ENCODE measurements around the gene UHRF2. TPM values are rescaled to one million over a fixed set of nuclear protein-coding genes. Genes with fewer than 3 reads are reported as not detected.

The UHRF2 gene
- total and polyA plus RNA-seq, 2 of the 13 experiments (the other 11 are each of a cell fraction or from before 2014, with no cell fraction given) = 42.1 to 44.2 TPM

GRCh38 chr9:6489099-6489498, 76.1 kb downstream of the UHRF2 start:
- Histone ChIP-seq H3K9me3 (ENCODE audit: low read length) (no peaks in the 10 kb centered on the region), H3K4me1 (ENCODE audit: insufficient read depth, low read length) (peaks cover 12% of the 10 kb centered on the region; the same call in 1 of the 2 replicates), H3K79me2 (ENCODE audit: insufficient read depth, low read length) (peaks cover 9% of the 10 kb centered on the region), H3K27me3 (ENCODE audit: control insufficient read depth in 1 of 2, insufficient read depth in 2 of 2, low read length in 2 of 2) (no peaks in the 10 kb centered on the region), H3K4me3 (replicated peaks in 1 of 3; ENCODE audit: insufficient read depth in 1 of 3, low read depth in 2 of 3, low read length in 3 of 3) (no peak overlapping the region), H3K36me3 (replicated peaks in 1 of 2; ENCODE audit: control insufficient read depth in 1 of 2, insufficient read depth in 2 of 2, low read length in 2 of 2) (peaks cover 12 to 36% of the 10 kb centered on the region in 2 experiments; a peak in 4 of 5 replicates), H3K27ac (ENCODE audit: extremely low read length, insufficient read depth, low read length) (no peak overlapping the region), H4K20me1 (ENCODE audit: insufficient read depth, low read length) (no peaks in the 10 kb centered on the region), H3K9ac (ENCODE audit: insufficient read depth, low read depth, low read length) (no peak overlapping the region), H2AFZ (ENCODE audit: low read length) (no peak overlapping the region), H3K4me2 (ENCODE audit: low read depth, low read length) (no peak overlapping the region)
- no TSS peak for BruUV-seq (replicated peaks)
- CTCF ChIA-PET (ENCODE audit: low intra/inter-chr PET ratio, low total read pairs) = no interaction called here
- POLR2A ChIA-PET = no interaction called here
- ATAC-seq = 0 out of 3 replicates have a peak, but pooled peaks have one; percentile 22
- no peak for FAIRE-seq
- intact Hi-C loops (cut with micrococcal nuclease; ENCODE audit: unreplicated experiment) = loop anchor here (1.0 kb wide), 1 partner anchor 47 kb away; no protein-coding TSS in a partner anchor
- WGBS (ENCODE audit: low lambda C conversion rate) = 85% methylated on average over 1 of the region's 1 CpG
- TF ChIP-seq HNRNPH1 (optimal IDR thresholded peaks at IDR 0.05; ENCODE audit: low read depth, low read length) (no peak), ZNF749 (CRISPR knock-in tag; IDR thresholded peaks at IDR 0.05; ENCODE audit: borderline replicate concordance) (no peak), HMGXB4 (CRISPR knock-in tag; IDR thresholded peaks at IDR 0.05; ENCODE audit: borderline replicate concordance in 1 of 2, low read depth in 1 of 2) (no peak), ZNF784 (CRISPR knock-in tag; IDR thresholded peaks at IDR 0.05; ENCODE audit: borderline replicate concordance) (no peak), ZNF564 (CRISPR knock-in tag; IDR thresholded peaks at IDR 0.05) (no peak), POLR2G (IDR thresholded peaks at IDR 0.05; ENCODE audit: low read depth, low read length) (no peak), PAXIP1 (CRISPR knock-in tag; conservative IDR thresholded peaks at IDR 0.05) (no peak), ZNF180 (CRISPR knock-in tag; IDR thresholded peaks at IDR 0.05; ENCODE audit: borderline replicate concordance, low read depth) (no peak), ZNF569 (CRISPR knock-in tag; IDR thresholded peaks at IDR 0.05; ENCODE audit: borderline replicate concordance) (no peak), ZNF841 (CRISPR knock-in tag; IDR thresholded peaks at IDR 0.05; ENCODE audit: borderline replicate concordance) (no peak), MBD4 (IDR thresholded peaks at IDR 0.05; ENCODE audit: borderline replicate concordance, low read length) (no peak)
- in situ Hi-C loops (cut with HindIII; ENCODE audit: extremely low pct_ligation_motif_present, low pct_unique_long_range_greater_than_20kb) = no loop called here
- no peak for DNase-seq (ENCODE audit: low spot score)
